Colonic mucosa (tissue), 4 donors: ENCODE measurements around the gene RETN. TPM values are rescaled to one million over a fixed set of nuclear protein-coding genes. Genes with fewer than 3 reads are reported as not detected.

ENCODE experiments used
- DNase-seq: peaks from one replicate; pipeline ENCODE4 v3.0.0-alpha.2; 2020
- H3K27ac ChIP-seq: fragments of 200-600 bp; one replicate; pipeline ENCODE4 v1.8.0; 2021
- H3K27me3 ChIP-seq: fragments of 200-600 bp; one replicate; pipeline ENCODE4 v1.8.0; 2021
- H3K36me3 ChIP-seq: fragments of 200-600 bp; one replicate; pipeline ENCODE4 v1.8.0; 2021
- H3K4me1 ChIP-seq: fragments of 200-600 bp; one replicate; pipeline ENCODE4 v1.8.0; 2021; ENCODE audit warnings: mild to moderate bottlenecking
- H3K4me3 ChIP-seq: fragments of 200-600 bp; one replicate; pipeline ENCODE4 v1.8.0; 2021
- H3K9ac ChIP-seq, 2 donors: one replicate each; pipeline ENCODE4 v1.7.0; 2013; ENCODE audit warnings: control low read depth in 2 of 2, low read depth in 2 of 2, low read length in 2 of 2
- H3K9me3 ChIP-seq: fragments of 200-600 bp; one replicate; pipeline ENCODE4 v1.8.0; 2021
- CTCF ChIP-seq: fragments of 200-600 bp; IDR thresholded peaks from one replicate; pipeline ENCODE4 v1.8.0; 2022; ENCODE audit warnings: antibody characterized with exemption, mild to moderate bottlenecking
- intact Hi-C: fragments of 100-400 bp; cut with DNase I; formaldehyde crosslinking; loops from one replicate; pipeline ENCODE4 v1.14.1; 2022
- total RNA-seq, 2 donors: library from RNA; stranded (reverse); fragmentation: NEBNext Ultra II Directional in 1 of 2; extraction: Animal tissue kit (Norgen Biotek cat#: 25700) in 1 of 2; gene quantifications; one replicate each; pipeline ENCODE4 v1.2.1, GENCODE V29; 2021
- donor health status: healthy.
- donor health status: DM: no; HTN: no; CAD: no.
- donor health status: DM: no; HTN: no; CAD: no.

The RETN gene
- total RNA-seq, 2 donors from 2014 or later, result not detected

GRCh38 chr19:7703332-7703731, 34.5 kb downstream of the RETN start:
- intact Hi-C loops, result no loop called here
- H3K9me3 ChIP-seq, result no peaks in the 10 kb centered on the region
- no peaks in the 10 kb centered on the region for H3K4me1 ChIP-seq

DNA sequence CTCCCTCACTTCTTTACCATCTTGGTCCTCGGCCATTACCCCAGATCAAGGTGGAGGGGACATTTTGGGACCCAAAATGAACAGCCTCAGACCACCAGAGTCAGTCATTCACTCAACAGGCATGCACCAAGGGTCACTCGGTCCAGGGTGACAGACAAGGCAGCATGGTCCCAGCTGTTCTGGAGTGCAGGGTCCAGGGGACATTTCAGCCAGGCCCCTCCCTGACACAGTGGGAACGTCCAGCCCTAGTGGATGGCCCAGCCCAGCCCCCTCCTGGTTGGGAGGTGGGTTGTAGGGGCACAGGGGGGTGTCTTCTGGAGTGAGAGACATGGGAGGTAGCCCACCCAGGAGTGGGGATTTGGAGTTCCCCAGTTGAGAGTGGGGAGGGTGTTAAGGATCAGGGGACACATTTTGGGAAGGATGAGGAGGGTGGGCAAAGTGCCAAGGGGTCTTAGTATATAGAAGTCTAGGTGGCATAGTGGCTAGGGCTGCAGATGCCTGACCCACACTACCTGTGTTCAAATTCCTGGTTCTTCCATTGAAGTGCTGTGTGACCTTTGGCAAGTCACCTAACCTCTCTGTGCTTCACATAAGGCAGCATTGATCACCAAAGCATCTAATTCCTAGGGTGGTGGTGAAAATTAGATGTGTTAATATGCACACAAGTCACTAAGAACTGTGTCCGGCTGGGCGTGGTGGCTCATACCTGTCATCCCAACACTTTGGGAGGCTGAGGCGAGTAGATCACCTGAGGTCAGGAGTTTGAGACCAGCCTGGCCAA, 35.6 kb downstream of the RETN start:
- Histone ChIP-seq H3K9me3 (no peaks in the 10 kb centered on the region), H3K36me3 (no peaks in the 10 kb centered on the region), H3K4me3 (no peak overlapping the region), H3K27me3 (no peaks in the 10 kb centered on the region), H3K9ac (no peak overlapping the region), H3K4me1 (no peaks in the 10 kb centered on the region), H3K27ac (no peak overlapping the region)
- intact Hi-C loops, result no loop called here
- no peak for TF ChIP-seq CTCF
- DNase-seq, result no peak

More at GRCh38 chr19:7703332-7703731, 34.5 kb downstream of the RETN start:
- no peak for DNase-seq
- no peaks in the 10 kb centered on the region for H3K27me3 ChIP-seq
- no peak overlapping the region for H3K27ac ChIP-seq
- H3K36me3 ChIP-seq, result no peaks in the 10 kb centered on the region
- no peak for TF ChIP-seq CTCF
- H3K9ac ChIP-seq, result no peak overlapping the region
- no peak overlapping the region for H3K4me3 ChIP-seq

DNA sequence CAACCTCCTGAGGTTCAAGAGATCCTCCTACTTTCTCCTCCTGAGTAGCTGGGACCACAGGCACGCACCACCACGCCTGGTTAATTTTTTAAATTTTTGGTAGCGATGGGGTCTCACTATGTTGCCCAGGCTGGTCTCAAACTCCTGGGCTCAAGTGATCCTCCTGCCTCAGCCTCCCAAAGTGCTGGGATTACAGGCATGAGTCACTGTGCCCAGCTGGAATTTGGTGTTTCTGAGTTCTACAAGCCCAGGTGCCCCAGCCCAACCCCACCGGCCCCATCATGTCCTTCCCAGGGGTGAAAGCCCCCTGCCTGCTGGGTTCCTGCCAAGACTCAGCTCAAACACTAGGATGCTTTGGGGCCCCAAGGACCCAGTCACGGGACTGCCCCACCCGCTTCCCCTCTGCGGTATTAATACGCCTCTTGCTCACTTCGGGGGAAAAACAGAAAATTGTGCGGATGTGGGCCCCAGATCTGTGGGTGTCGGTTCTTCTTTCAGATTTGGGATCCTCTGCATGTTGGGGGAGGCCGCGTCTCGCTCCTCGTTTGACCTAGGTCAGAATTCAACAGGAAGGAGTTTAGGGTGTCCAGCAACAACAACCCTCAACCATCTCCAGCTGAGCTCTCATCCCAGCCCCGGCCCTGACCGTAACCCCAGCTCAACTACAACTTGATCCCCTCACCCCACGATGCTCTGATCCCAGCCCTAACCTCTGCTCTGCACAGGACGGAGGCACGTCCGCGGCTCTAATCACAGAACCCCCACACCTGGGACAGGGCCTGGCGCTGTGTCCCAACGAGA, 36.7 kb downstream of the RETN start:
- intact Hi-C loops, result no loop called here
- DNase-seq, result peak; percentile 40
- Histone ChIP-seq H3K27ac (peak overlapping the region; percentile 32), H3K4me1 (no peaks in the 10 kb centered on the region), H3K4me3 (no peak overlapping the region), H3K27me3 (no peaks in the 10 kb centered on the region), H3K36me3 (no peaks in the 10 kb centered on the region), H3K9me3 (no peaks in the 10 kb centered on the region), H3K9ac (no peak overlapping the region)
- TF ChIP-seq CTCF, result no peak

GRCh38 chr19:7706188-7706954, 37.5 kb downstream of the RETN start:
- Histone ChIP-seq H3K36me3 (no peaks in the 10 kb centered on the region), H3K27me3 (no peaks in the 10 kb centered on the region), H3K9ac (peak overlapping the region in 1 of 2 donors; percentile 14), H3K4me3 (no peak overlapping the region), H3K9me3 (no peaks in the 10 kb centered on the region), H3K4me1 (no peaks in the 10 kb centered on the region), H3K27ac (peak overlapping the region; percentile 32)
- TF ChIP-seq CTCF, result no peak
- intact Hi-C loops, result no loop called here
- DNase-seq, result no peak

- no peaks in the 10 kb centered on the region for H3K36me3 ChIP-seq
- H3K27ac ChIP-seq, result no peak overlapping the region
- intact Hi-C loops, result no loop called here
- TF ChIP-seq CTCF, result no peak
- no peaks in the 10 kb centered on the region for H3K27me3 ChIP-seq
- H3K9me3 ChIP-seq, result no peaks in the 10 kb centered on the region
- no peak overlapping the region for H3K9ac ChIP-seq
- no peak for DNase-seq
- H3K4me3 ChIP-seq, result no peak overlapping the region
- H3K4me1 ChIP-seq, result no peaks in the 10 kb centered on the region
These were observed 38.2 kb downstream of the RETN start for GRCh38 chr19:7706955-7707456.
